ENCODE results near the gene NLRC4.
"Not testable (repeated sequence)": the region's sequence is repeated elsewhere in the genome, so short reads cannot be mapped to it uniquely, and the experiment has no call there.

NLRC4 gene

GRCh38 chr2:32242331-32242730, 22.4 kb downstream of the NLRC4 start:
- no peak for DNase-seq (ENCODE audit: low read depth)

- no peak for DNase-seq (ENCODE audit: low read depth)
These were observed 26.7 kb downstream of the NLRC4 start for GRCh38 chr2:32237996-32238395.

GRCh38 chr2:32237488-32237887, 27.2 kb downstream of the NLRC4 start:
- no peak for DNase-seq (ENCODE audit: low read depth)

- DNase-seq (ENCODE audit: low read depth): no peak
These were observed 29.4 kb downstream of the NLRC4 start for GRCh38 chr2:32235315-32235714.

- no peak for DNase-seq (ENCODE audit: low read depth)
These were observed 32.7 kb downstream of the NLRC4 start for GRCh38 chr2:32231959-32232358.

- DNase-seq (ENCODE audit: low read depth): no peak
These were observed 35.1 kb downstream of the NLRC4 start for GRCh38 chr2:32229635-32230034.

GRCh38 chr2:32228181-32228580, 36.5 kb downstream of the NLRC4 start:
- DNase-seq (ENCODE audit: low read depth): no peak

GRCh38 chr2:32227492-32227891, 37.2 kb downstream of the NLRC4 start:
- DNase-seq (ENCODE audit: low read depth): no peak

- no peak for DNase-seq (ENCODE audit: low read depth)
These were observed 41.7 kb downstream of the NLRC4 start for GRCh38 chr2:32222966-32223365.

- no peak for DNase-seq (ENCODE audit: low read depth)
These were observed 44.2 kb downstream of the NLRC4 start for GRCh38 chr2:32220445-32220844.

GRCh38 chr2:32212295-32212694, 52.4 kb downstream of the NLRC4 start:
- DNase-seq (ENCODE audit: low read depth): no peak

GRCh38 chr2:32210767-32211408, 53.8 kb downstream of the NLRC4 start:
- no peak for DNase-seq (ENCODE audit: low read depth)

- DNase-seq (ENCODE audit: low read depth): not testable (repeated sequence)
These were observed 61.3 kb downstream of the NLRC4 start for GRCh38 chr2:32203428-32203827.

- DNase-seq (ENCODE audit: low read depth): no peak
These were observed 63.9 kb downstream of the NLRC4 start for GRCh38 chr2:32200814-32201213.

GRCh38 chr2:32192418-32192817, 72.3 kb downstream of the NLRC4 start:
- DNase-seq (ENCODE audit: low read depth): no peak

GRCh38 chr2:32189011-32189410, 75.7 kb downstream of the NLRC4 start:
- no peak for DNase-seq (ENCODE audit: low read depth)

- DNase-seq (ENCODE audit: low read depth): no peak
These were observed 82.0 kb downstream of the NLRC4 start for GRCh38 chr2:32182667-32183066.

Data from stromal cell of bone marrow (primary cell).